ENCODE measurements around the gene MIB2. TPM values are rescaled to one million over a fixed set of nuclear protein-coding genes. Genes with fewer than 3 reads are reported as not detected.

Gene MIB2
- total RNA-seq, 1 experiment from 2014 or later: 74.5 TPM

GRCh38 chr1:1599935-1600860, 15.1 kb upstream of the MIB2 start, which contains the start of gene FNDC10:
FNDC10 (minus strand) TSS chr1:1600135; CDS start chr1:1600015, 120 bp downstream.
- peak within 1 kb of the TSS; percentile 41 to 53 for H3K4me3 ChIP-seq (ENCODE audit: low read depth in 2 of 2, low read length in 2 of 2)
- H3K27me3 ChIP-seq (ENCODE audit: control insufficient read depth, insufficient read depth, low read length): no peaks in the 10 kb centered on the region
- no peak for TF ChIP-seq POLR2AphosphoS5 (IDR thresholded peaks at IDR 0.05; ENCODE audit: low read depth, low read length)
- TF ChIP-seq TCF7L2 (IDR thresholded peaks at IDR 0.05; ENCODE audit: low read depth, low read length): no peak
- TF ChIP-seq, protein P1, sequence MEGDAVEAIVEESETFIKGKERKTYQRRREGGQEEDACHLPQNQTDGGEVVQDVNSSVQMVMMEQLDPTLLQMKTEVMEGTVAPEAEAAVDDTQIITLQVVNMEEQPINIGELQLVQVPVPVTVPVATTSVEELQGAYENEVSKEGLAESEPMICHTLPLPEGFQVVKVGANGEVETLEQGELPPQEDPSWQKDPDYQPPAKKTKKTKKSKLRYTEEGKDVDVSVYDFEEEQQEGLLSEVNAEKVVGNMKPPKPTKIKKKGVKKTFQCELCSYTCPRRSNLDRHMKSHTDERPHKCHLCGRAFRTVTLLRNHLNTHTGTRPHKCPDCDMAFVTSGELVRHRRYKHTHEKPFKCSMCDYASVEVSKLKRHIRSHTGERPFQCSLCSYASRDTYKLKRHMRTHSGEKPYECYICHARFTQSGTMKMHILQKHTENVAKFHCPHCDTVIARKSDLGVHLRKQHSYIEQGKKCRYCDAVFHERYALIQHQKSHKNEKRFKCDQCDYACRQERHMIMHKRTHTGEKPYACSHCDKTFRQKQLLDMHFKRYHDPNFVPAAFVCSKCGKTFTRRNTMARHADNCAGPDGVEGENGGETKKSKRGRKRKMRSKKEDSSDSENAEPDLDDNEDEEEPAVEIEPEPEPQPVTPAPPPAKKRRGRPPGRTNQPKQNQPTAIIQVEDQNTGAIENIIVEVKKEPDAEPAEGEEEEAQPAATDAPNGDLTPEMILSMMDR (IDR thresholded peaks at IDR 0.05): no peak
- peak in 1 of 2 experiments; percentile 28; a peak in 1 of 4 replicates for TF ChIP-seq REST (IDR thresholded peaks at IDR 0.05; ENCODE audit: insufficient read depth in 1 of 2, low read depth in 2 of 2, low read length in 1 of 2)
- no peak for TF ChIP-seq SIN3A (IDR thresholded peaks at IDR 0.05; ENCODE audit: borderline replicate concordance, insufficient read depth, low read depth, low read length)
- ATAC-seq: peak; percentile 57
- ChIA-PET POLR2A (no interaction called here), CTCF (no interaction called here)
- in situ Hi-C loops (cut with HindIII; ENCODE audit: low pct_unique_long_range_greater_than_20kb, low sequenced_read_pairs) (no loop called here), intact Hi-C loops (cut with micrococcal nuclease; ENCODE audit: unreplicated experiment) (no loop called here)
- peaks cover 10% of the 10 kb centered on the region for H3K4me1 ChIP-seq (ENCODE audit: control insufficient read depth, insufficient read depth, low read length)
- DNase-seq (ENCODE audit: low read depth, low spot score): no peak
- BruUV-seq (replicated peaks): no TSS peak
- H3K9me3 ChIP-seq (ENCODE audit: control insufficient read depth, insufficient read depth, low read depth, low read length): no peaks in the 10 kb centered on the region
- H3K27ac ChIP-seq (ENCODE audit: low read length): no peak within 1 kb of the TSS
- H3K36me3 ChIP-seq (ENCODE audit: control insufficient read depth, insufficient read depth, low read length): no peaks in the 10 kb centered on the region

GRCh38 chr1:1600861-1601563, 14.3 kb upstream of the MIB2 start:
- H3K9me3 ChIP-seq (ENCODE audit: control insufficient read depth, insufficient read depth, low read depth, low read length): no peaks in the 10 kb centered on the region
- peak overlapping the region; percentile 41 to 53; a peak in 1 of 4 replicates for H3K4me3 ChIP-seq (ENCODE audit: low read depth in 2 of 2, low read length in 2 of 2)
- CTCF ChIA-PET: no interaction called here
- POLR2A ChIA-PET: no interaction called here
- H3K36me3 ChIP-seq (ENCODE audit: control insufficient read depth, insufficient read depth, low read length): no peaks in the 10 kb centered on the region
- no peak overlapping the region for H3K27ac ChIP-seq (ENCODE audit: low read length)
- in situ Hi-C loops (cut with HindIII; ENCODE audit: low pct_unique_long_range_greater_than_20kb, low sequenced_read_pairs) (no loop called here), intact Hi-C loops (cut with micrococcal nuclease; ENCODE audit: unreplicated experiment) (no loop called here)
- no peaks in the 10 kb centered on the region for H3K27me3 ChIP-seq (ENCODE audit: control insufficient read depth, insufficient read depth, low read length)
- no TSS peak for BruUV-seq (replicated peaks)
- TF ChIP-seq REST (IDR thresholded peaks at IDR 0.05; ENCODE audit: insufficient read depth in 1 of 2, low read depth in 2 of 2, low read length in 1 of 2) (no peak), TCF7L2 (IDR thresholded peaks at IDR 0.05; ENCODE audit: low read depth, low read length) (no peak), SIN3A (IDR thresholded peaks at IDR 0.05; ENCODE audit: borderline replicate concordance, insufficient read depth, low read depth, low read length) (no peak), POLR2AphosphoS5 (IDR thresholded peaks at IDR 0.05; ENCODE audit: low read depth, low read length) (no peak)
- TF ChIP-seq, protein P1 (IDR thresholded peaks at IDR 0.05): no peak
- H3K4me1 ChIP-seq (ENCODE audit: control insufficient read depth, insufficient read depth, low read length): peaks cover 10% of the 10 kb centered on the region
- no peak for DNase-seq (ENCODE audit: low read depth, low spot score)
- ATAC-seq: no peak
